Esophagus muscularis mucosa (tissue), 3 donors: Measurements from ENCODE around the gene GRIK1.

ENCODE experiments used
- POLR2A ChIP-seq: fragments of 450-650 bp; IDR thresholded peaks from one replicate; pipeline ENCODE4 v1.6.1; 2017; ENCODE audit warnings: antibody characterized with exemption, moderate library complexity, mild to moderate bottlenecking, low read depth
- POLR2AphosphoS5 ChIP-seq, 2 donors: sonication (generic); formaldehyde crosslinking; IDR thresholded peaks; one replicate each; pipeline ENCODE4 v1.6.1; 2017; ENCODE audit warnings: antibody characterized with exemption in 2 of 2
- TF ChIP-seq, protein P1 (sequence below), 3 experiments: fragments of 200-600 bp in 2 of 3; fragments of 450-650 bp in 1 of 3; sonication (generic) in 2 of 3; IDR thresholded peaks; one replicate each; pipeline ENCODE4 v1.5.1; 2017 to 2019; ENCODE audit warnings: antibody characterized with exemption in 3 of 3, mild to moderate bottlenecking in 2 of 3, moderate library complexity in 1 of 3

DNA sequence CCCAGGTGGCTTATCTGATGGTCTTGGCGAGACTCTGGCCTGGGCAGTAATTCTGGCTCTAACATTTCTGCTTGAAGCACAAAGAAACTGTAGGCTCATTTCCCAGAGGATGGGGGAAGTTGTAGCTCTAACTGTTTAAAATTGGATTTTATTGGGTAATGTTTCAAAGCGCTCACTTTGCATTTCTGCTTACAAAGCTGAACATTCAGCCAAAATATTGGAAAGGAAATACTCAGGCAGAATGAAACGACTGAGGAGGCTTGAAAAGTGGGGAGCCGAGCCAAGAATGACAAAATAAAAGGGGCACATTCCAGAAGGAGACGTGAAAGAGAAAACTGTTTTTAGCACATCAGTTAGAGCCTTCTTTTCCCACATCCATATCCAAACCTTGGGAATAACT is 202.6 kb downstream of the GRIK1 start:
- TF ChIP-seq, protein P1, sequence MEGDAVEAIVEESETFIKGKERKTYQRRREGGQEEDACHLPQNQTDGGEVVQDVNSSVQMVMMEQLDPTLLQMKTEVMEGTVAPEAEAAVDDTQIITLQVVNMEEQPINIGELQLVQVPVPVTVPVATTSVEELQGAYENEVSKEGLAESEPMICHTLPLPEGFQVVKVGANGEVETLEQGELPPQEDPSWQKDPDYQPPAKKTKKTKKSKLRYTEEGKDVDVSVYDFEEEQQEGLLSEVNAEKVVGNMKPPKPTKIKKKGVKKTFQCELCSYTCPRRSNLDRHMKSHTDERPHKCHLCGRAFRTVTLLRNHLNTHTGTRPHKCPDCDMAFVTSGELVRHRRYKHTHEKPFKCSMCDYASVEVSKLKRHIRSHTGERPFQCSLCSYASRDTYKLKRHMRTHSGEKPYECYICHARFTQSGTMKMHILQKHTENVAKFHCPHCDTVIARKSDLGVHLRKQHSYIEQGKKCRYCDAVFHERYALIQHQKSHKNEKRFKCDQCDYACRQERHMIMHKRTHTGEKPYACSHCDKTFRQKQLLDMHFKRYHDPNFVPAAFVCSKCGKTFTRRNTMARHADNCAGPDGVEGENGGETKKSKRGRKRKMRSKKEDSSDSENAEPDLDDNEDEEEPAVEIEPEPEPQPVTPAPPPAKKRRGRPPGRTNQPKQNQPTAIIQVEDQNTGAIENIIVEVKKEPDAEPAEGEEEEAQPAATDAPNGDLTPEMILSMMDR (IDR thresholded peaks at IDR 0.05) = no peak
- TF ChIP-seq POLR2A (no peak), POLR2AphosphoS5 (IDR thresholded peaks at IDR 0.05) (no peak)
